Calu3 (cell line): ENCODE results near the gene SH3PXD2B. TPM values are rescaled to one million over a fixed set of nuclear protein-coding genes. Genes with fewer than 3 reads are reported as not detected.

Experiments
- BruUV-seq: library from RNA; stranded (reverse); fragments of 400-500 nt; replicated peaks from 2 replicates; lab custom pipeline; 2021; lab: Mats Ljungman, UMichigan
- CTCF ChIA-PET: fragments of 300-600 bp; sonication (Branson Sonifier 250); formaldehyde crosslinking; loops from one replicate; lab custom pipeline; 2022; ENCODE audit warnings: antibody characterized with exemption; lab: Charles Lee
- DNase-seq: peaks from one replicate; pipeline ENCODE4 v3.0.0; 2022
- H3K27ac Mint-ChIP-seq: one replicate; pipeline ENCODE4 v1.8.0; 2022; ENCODE audit warnings: mixed read lengths; ENCODE audit not compliant: unreplicated experiment
- H3K27me3 Mint-ChIP-seq: one replicate; pipeline ENCODE4 v1.8.0; 2022; ENCODE audit warnings: mixed read lengths; ENCODE audit not compliant: unreplicated experiment
- H3K36me3 Mint-ChIP-seq: one replicate; pipeline ENCODE4 v1.8.0; 2022; ENCODE audit warnings: mild to moderate bottlenecking, moderate library complexity, mixed read lengths; ENCODE audit not compliant: insufficient read depth, unreplicated experiment
- H3K4me1 Mint-ChIP-seq: one replicate; pipeline ENCODE4 v1.8.0; 2022; ENCODE audit warnings: mild to moderate bottlenecking, low read depth, mixed read lengths; ENCODE audit not compliant: unreplicated experiment
- H3K4me3 Mint-ChIP-seq: one replicate; pipeline ENCODE4 v1.8.0; 2022; ENCODE audit warnings: mild to moderate bottlenecking, low read depth, moderate library complexity, mixed read lengths; ENCODE audit not compliant: unreplicated experiment
- H3K9me3 Mint-ChIP-seq: one replicate; pipeline ENCODE4 v1.8.0; 2022; ENCODE audit warnings: low read depth, mixed read lengths; ENCODE audit not compliant: unreplicated experiment
- CTCF ChIP-seq: fragments of 200-600 bp; IDR thresholded peaks from one replicate; pipeline ENCODE4 v1.8.0; 2022; ENCODE audit warnings: antibody characterized with exemption; ENCODE audit not compliant: unreplicated experiment
- intact Hi-C: fragments of 100-400 bp; cut with micrococcal nuclease; formaldehyde crosslinking; loops from one replicate; pipeline ENCODE4 v1.10.0; 2022; ENCODE audit not compliant: unreplicated experiment
- total RNA-seq: library from RNA; stranded (reverse); gene quantifications from 2 replicates; pipeline ENCODE4 v1.2.3, GENCODE V29; 2022

Gene SH3PXD2B
- total RNA-seq, 1 experiment from 2014 or later, result 25.6 TPM

- H3K9me3 Mint-ChIP-seq, result no peaks in the 10 kb centered on the region
- peaks cover 44% of the 10 kb centered on the region for H3K4me1 Mint-ChIP-seq
- DNase-seq, result no peak
- CTCF ChIA-PET, result no interaction called here
- H3K27me3 Mint-ChIP-seq, result no peaks in the 10 kb centered on the region
- TF ChIP-seq CTCF, result no peak
- no TSS peak for BruUV-seq
- H3K4me3 Mint-ChIP-seq, result no peak overlapping the region
- intact Hi-C loops, result no loop called here
- H3K36me3 Mint-ChIP-seq, result peaks cover 17% of the 10 kb centered on the region
- no peak overlapping the region for H3K27ac Mint-ChIP-seq
These were observed 13.0 kb downstream of the SH3PXD2B start for GRCh38 chr5:172441262-172441751.

- intact Hi-C loops, result no loop called here
- DNase-seq, result no peak
- CTCF ChIA-PET, result interaction anchor here (0.9 kb wide), 1 partner anchor 13 kb away, joined by 3 read pairs; no protein-coding TSS in a partner anchor
- H3K36me3 Mint-ChIP-seq, result peaks cover 17% of the 10 kb centered on the region
- H3K4me3 Mint-ChIP-seq, result no peak overlapping the region
- BruUV-seq, result no TSS peak
- no peaks in the 10 kb centered on the region for H3K27me3 Mint-ChIP-seq
- no peaks in the 10 kb centered on the region for H3K9me3 Mint-ChIP-seq
- no peak overlapping the region for H3K27ac Mint-ChIP-seq
- H3K4me1 Mint-ChIP-seq, result peaks cover 44% of the 10 kb centered on the region
- TF ChIP-seq CTCF, result no peak
These were observed 13.8 kb downstream of the SH3PXD2B start for GRCh38 chr5:172440486-172440885.

GRCh38 chr5:172439785-172440477 is 14.4 kb downstream of the SH3PXD2B start:
- peaks cover 40% of the 10 kb centered on the region for H3K4me1 Mint-ChIP-seq

GRCh38 chr5:172438319-172438668 is 16.0 kb downstream of the SH3PXD2B start:
- intact Hi-C loops, result loop anchor here (1.0 kb wide), 1 partner anchor 15 kb away; no protein-coding TSS in a partner anchor
- TF ChIP-seq CTCF, result no peak
- Mint-ChIP-seq H3K4me1 (peaks cover 23% of the 10 kb centered on the region), H3K27me3 (no peaks in the 10 kb centered on the region), H3K9me3 (no peaks in the 10 kb centered on the region), H3K36me3 (peaks cover 17% of the 10 kb centered on the region), H3K4me3 (peak overlapping the region; percentile 16), H3K27ac (peak overlapping the region; percentile 59)
- no TSS peak for BruUV-seq
- no peak for DNase-seq
- CTCF ChIA-PET, result interaction anchor here (0.6 to 1.9 kb wide), 9 partner anchors 9 to 259 kb away, joined by 3 to 23 read pairs (median 4); partner anchors contain the start of gene UBTD2

More at GRCh38 chr5:172439785-172440477, 14.4 kb downstream of the SH3PXD2B start:
- TF ChIP-seq CTCF, result no peak
- CTCF ChIA-PET, result interaction anchor here (0.9 kb wide), 1 partner anchor 13 kb away, joined by 3 read pairs; no protein-coding TSS in a partner anchor
- Mint-ChIP-seq H3K36me3 (peaks cover 17% of the 10 kb centered on the region), H3K27me3 (no peaks in the 10 kb centered on the region), H3K27ac (no peak overlapping the region), H3K9me3 (no peaks in the 10 kb centered on the region), H3K4me3 (no peak overlapping the region)
- intact Hi-C loops, result no loop called here
- no TSS peak for BruUV-seq
- no peak for DNase-seq
